ENCODE results near the gene SETDB1. TPM values are rescaled to one million over a fixed set of nuclear protein-coding genes. Genes with fewer than 3 reads are reported as not detected.

SETDB1 gene
- total RNA-seq, 4 donors from 2014 or later = 24.9 to 30.2 (median 27.7) TPM

GRCh38 chr1:150987924-150988323, 61.8 kb downstream of the SETDB1 start:
- Histone ChIP-seq H3K4me3 (no peak overlapping the region), H3K4me1 (no peaks in the 10 kb centered on the region), H3K27me3 (no peaks in the 10 kb centered on the region), H3K27ac (replicated peaks in 1 of 4) (no peak overlapping the region), H3K36me3 (no peaks in the 10 kb centered on the region), H3K9me3 (no peaks in the 10 kb centered on the region)
- WGBS = 82% methylated on average over 7 of the region's 7 CpGs
- TF ChIP-seq, protein P1, sequence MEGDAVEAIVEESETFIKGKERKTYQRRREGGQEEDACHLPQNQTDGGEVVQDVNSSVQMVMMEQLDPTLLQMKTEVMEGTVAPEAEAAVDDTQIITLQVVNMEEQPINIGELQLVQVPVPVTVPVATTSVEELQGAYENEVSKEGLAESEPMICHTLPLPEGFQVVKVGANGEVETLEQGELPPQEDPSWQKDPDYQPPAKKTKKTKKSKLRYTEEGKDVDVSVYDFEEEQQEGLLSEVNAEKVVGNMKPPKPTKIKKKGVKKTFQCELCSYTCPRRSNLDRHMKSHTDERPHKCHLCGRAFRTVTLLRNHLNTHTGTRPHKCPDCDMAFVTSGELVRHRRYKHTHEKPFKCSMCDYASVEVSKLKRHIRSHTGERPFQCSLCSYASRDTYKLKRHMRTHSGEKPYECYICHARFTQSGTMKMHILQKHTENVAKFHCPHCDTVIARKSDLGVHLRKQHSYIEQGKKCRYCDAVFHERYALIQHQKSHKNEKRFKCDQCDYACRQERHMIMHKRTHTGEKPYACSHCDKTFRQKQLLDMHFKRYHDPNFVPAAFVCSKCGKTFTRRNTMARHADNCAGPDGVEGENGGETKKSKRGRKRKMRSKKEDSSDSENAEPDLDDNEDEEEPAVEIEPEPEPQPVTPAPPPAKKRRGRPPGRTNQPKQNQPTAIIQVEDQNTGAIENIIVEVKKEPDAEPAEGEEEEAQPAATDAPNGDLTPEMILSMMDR (IDR thresholded peaks at IDR 0.05) = no peak
- TF ChIP-seq EP300 (IDR thresholded peaks at IDR 0.05) (no peak), POLR2A (IDR thresholded peaks at IDR 0.05; ENCODE audit: low read depth) (no peak), POLR2AphosphoS5 (IDR thresholded peaks at IDR 0.05) (no peak)
- no peak for DNase-seq (ENCODE audit: extremely low spot score)
- intact Hi-C loops (cut with DNase I) = no loop called here

- 69% methylated on average over 4 of the region's 4 CpGs for WGBS
- Histone ChIP-seq H3K27ac (replicated peaks in 1 of 4) (no peak overlapping the region), H3K4me1 (peaks cover 11 to 16% (median 14%) of the 10 kb centered on the region in 4 donors), H3K9me3 (no peaks in the 10 kb centered on the region), H3K36me3 (peaks cover 10 to 13% (median 12%) of the 10 kb centered on the region in 4 donors), H3K27me3 (no peaks in the 10 kb centered on the region), H3K4me3 (no peak overlapping the region)
- no peak for DNase-seq (ENCODE audit: extremely low spot score)
- TF ChIP-seq POLR2A (IDR thresholded peaks at IDR 0.05; ENCODE audit: low read depth) = no peak
- TF ChIP-seq POLR2AphosphoS5 (IDR thresholded peaks at IDR 0.05) = no peak
- TF ChIP-seq, protein P1 (IDR thresholded peaks at IDR 0.05) = no peak
- TF ChIP-seq EP300 (IDR thresholded peaks at IDR 0.05) = no peak
- intact Hi-C loops (cut with DNase I) = no loop called here
Observed at GRCh38 chr1:150992626-150993025, 66.5 kb downstream of the SETDB1 start.

- TF ChIP-seq POLR2AphosphoS5 (IDR thresholded peaks at IDR 0.05) = no peak
- TF ChIP-seq, protein P1 (IDR thresholded peaks at IDR 0.05) = no peak
- TF ChIP-seq EP300 (IDR thresholded peaks at IDR 0.05) = no peak
- TF ChIP-seq POLR2A (IDR thresholded peaks at IDR 0.05; ENCODE audit: low read depth) = no peak
- no peak for DNase-seq (ENCODE audit: extremely low spot score)
- H3K9me3 ChIP-seq = no peaks in the 10 kb centered on the region
- intact Hi-C loops (cut with DNase I) = no loop called here
- peaks cover 27 to 29% (median 28%) of the 10 kb centered on the region in 4 donors for H3K36me3 ChIP-seq
- WGBS = 88% methylated on average over 3 of the region's 3 CpGs
- H3K4me1 ChIP-seq = peaks cover 11 to 16% (median 14%) of the 10 kb centered on the region in 4 donors
- H3K27me3 ChIP-seq = no peaks in the 10 kb centered on the region
- H3K27ac ChIP-seq (replicated peaks in 1 of 4) = no peak overlapping the region
- H3K4me3 ChIP-seq = no peak overlapping the region
Observed at GRCh38 chr1:150994248-150994647, 68.1 kb downstream of the SETDB1 start.

DNA sequence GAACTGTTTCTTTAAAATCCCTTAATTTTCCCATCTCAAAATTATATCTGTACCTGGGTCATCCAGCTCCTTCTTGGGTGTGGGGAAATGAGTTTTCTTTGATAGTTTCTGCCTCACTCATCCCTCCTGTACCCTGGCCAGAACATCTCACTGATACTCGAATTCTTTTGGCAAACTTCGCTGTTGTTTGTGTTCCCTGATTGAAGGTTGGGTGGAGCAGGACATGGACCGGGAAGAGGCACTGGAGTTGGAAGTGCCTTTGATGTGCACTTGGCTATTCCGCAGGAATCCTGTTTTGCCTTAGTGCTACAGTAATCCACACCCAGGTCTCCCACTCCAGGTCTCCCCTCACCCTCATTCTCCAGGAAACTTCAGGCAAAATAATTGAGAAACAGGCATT, 69.3 kb downstream of the SETDB1 start:
- Histone ChIP-seq H3K27me3 (no peaks in the 10 kb centered on the region), H3K4me1 (peaks cover 11 to 16% (median 14%) of the 10 kb centered on the region in 4 donors), H3K36me3 (peaks cover 32 to 41% (median 37%) of the 10 kb centered on the region in 4 donors), H3K27ac (replicated peaks in 1 of 4) (peak overlapping the region; percentile 41 to 64 (median 58)), H3K4me3 (peak overlapping the region in 1 of 4 donors; percentile 11), H3K9me3 (no peaks in the 10 kb centered on the region)
- DNase-seq (ENCODE audit: extremely low spot score) = no peak
- 33% methylated on average over 4 of the region's 4 CpGs for WGBS
- intact Hi-C loops (cut with DNase I) = no loop called here
- TF ChIP-seq POLR2A (IDR thresholded peaks at IDR 0.05; ENCODE audit: low read depth) = no peak
- no peak for TF ChIP-seq POLR2AphosphoS5 (IDR thresholded peaks at IDR 0.05)
- TF ChIP-seq EP300 (IDR thresholded peaks at IDR 0.05) = no peak
- TF ChIP-seq, protein P1 (IDR thresholded peaks at IDR 0.05) = no peak

DNA sequence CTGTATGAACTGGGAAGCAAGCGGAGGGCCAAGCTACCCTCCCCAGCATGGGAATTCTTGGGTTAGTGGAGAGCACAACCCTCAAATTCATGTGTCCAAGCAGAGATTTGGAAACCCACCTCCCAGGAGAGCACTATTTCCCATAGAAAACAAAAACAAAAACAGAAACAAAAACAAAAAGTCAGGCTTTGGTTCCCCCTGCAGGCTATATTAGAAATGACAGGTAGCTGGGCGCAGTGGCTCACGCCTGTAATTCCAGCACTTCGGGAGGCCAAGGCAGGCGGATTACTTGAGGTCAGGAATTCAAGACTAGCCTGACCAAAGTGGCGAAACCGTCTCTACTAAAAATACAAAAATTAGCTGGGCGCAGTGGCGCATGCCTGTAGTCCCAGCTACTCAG, 69.7 kb downstream of the SETDB1 start:
- no peak for DNase-seq (ENCODE audit: extremely low spot score)
- H3K4me3 ChIP-seq = peak overlapping the region in 1 of 4 donors; percentile 11
- intact Hi-C loops (cut with DNase I) = no loop called here
- H3K4me1 ChIP-seq = peaks cover 11 to 16% (median 14%) of the 10 kb centered on the region in 4 donors
- no peaks in the 10 kb centered on the region for H3K27me3 ChIP-seq
- TF ChIP-seq EP300 (IDR thresholded peaks at IDR 0.05) (no peak), POLR2A (IDR thresholded peaks at IDR 0.05; ENCODE audit: low read depth) (no peak), POLR2AphosphoS5 (IDR thresholded peaks at IDR 0.05) (peak in 1 of 2 donors; percentile 19)
- TF ChIP-seq, protein P1 (IDR thresholded peaks at IDR 0.05) = peak; percentile 74 to 88 (median 81)
- peaks cover 32 to 45% (median 39%) of the 10 kb centered on the region in 4 donors for H3K36me3 ChIP-seq
- H3K9me3 ChIP-seq = no peaks in the 10 kb centered on the region
- 33% methylated on average over 9 of the region's 9 CpGs for WGBS
- H3K27ac ChIP-seq (replicated peaks in 1 of 4) = peak overlapping the region; percentile 41 to 64 (median 58)

All from esophagus muscularis mucosa (tissue), 4 donors.